MCF 10A (cell line): Measurements from ENCODE around the gene QSOX1. TPM values are rescaled to one million over a fixed set of nuclear protein-coding genes. Genes with fewer than 3 reads are reported as not detected.

ENCODE experiments used
- BruUV-seq: library from RNA; stranded (reverse); fragments of 400-500 nt; replicated peaks from 2 replicates; lab custom pipeline; 2021; lab: Mats Ljungman, UMichigan
- CTCF ChIA-PET: fragments of 300-600 bp; sonication (Branson Sonifier 250); formaldehyde crosslinking; extraction: SDS; loops from one replicate; lab custom pipeline; 2021; ENCODE audit warnings: antibody characterized with exemption, inconsistent platforms; lab: Yijun Ruan, JAX
- POLR2A ChIA-PET: fragments of 300-600, 350-650 bp; sonication (Branson Sonifier 250); formaldehyde crosslinking; extraction: SDS; loops from one replicate; lab custom pipeline; 2020; ENCODE audit warnings: antibody characterized with exemption, inconsistent platforms; lab: Yijun Ruan, JAX
- DNase-seq: peaks from one replicate; pipeline ENCODE4 v3.0.0-alpha.2; 2018; ENCODE audit not compliant: unreplicated experiment
- H3K27ac Mint-ChIP-seq: one replicate; pipeline ENCODE4 v1.8.0; 2022; ENCODE audit warnings: mild to moderate bottlenecking, low read depth, mixed read lengths; ENCODE audit not compliant: unreplicated experiment
- H3K27me3 Mint-ChIP-seq: one replicate; pipeline ENCODE4 v1.8.0; 2022; ENCODE audit warnings: mixed read lengths; ENCODE audit not compliant: insufficient read depth, unreplicated experiment
- H3K36me3 Mint-ChIP-seq: one replicate; pipeline ENCODE4 v1.8.0; 2022; ENCODE audit warnings: mild to moderate bottlenecking, moderate library complexity, mixed read lengths; ENCODE audit not compliant: insufficient read depth, unreplicated experiment
- H3K4me1 Mint-ChIP-seq: one replicate; pipeline ENCODE4 v1.8.0; 2022; ENCODE audit warnings: mixed read lengths; ENCODE audit not compliant: insufficient read depth, unreplicated experiment
- H3K4me3 Mint-ChIP-seq: one replicate; pipeline ENCODE4 v1.8.0; 2022; ENCODE audit warnings: mild to moderate bottlenecking, moderate library complexity, mixed read lengths; ENCODE audit not compliant: unreplicated experiment
- H3K9me3 Mint-ChIP-seq: one replicate; pipeline ENCODE4 v1.8.0; 2022; ENCODE audit warnings: mixed read lengths; ENCODE audit not compliant: unreplicated experiment
- intact Hi-C: fragments of 100-400 bp; cut with micrococcal nuclease; formaldehyde crosslinking; loops from 2 replicates; pipeline ENCODE4 v1.14.1; 2022
- total RNA-seq: library from RNA; stranded (reverse); gene quantifications from 2 replicates; pipeline ENCODE4 v1.2.3, GENCODE V29; 2022
- TF ChIP-seq, protein P1 (sequence below): fragments of 200-600 bp; IDR thresholded peaks from one replicate; pipeline ENCODE4 v1.8.0; 2022; ENCODE audit warnings: antibody characterized with exemption, mild to moderate bottlenecking; ENCODE audit not compliant: unreplicated experiment

The QSOX1 gene
- total RNA-seq, 1 experiment from 2014 or later = 309 TPM

DNA sequence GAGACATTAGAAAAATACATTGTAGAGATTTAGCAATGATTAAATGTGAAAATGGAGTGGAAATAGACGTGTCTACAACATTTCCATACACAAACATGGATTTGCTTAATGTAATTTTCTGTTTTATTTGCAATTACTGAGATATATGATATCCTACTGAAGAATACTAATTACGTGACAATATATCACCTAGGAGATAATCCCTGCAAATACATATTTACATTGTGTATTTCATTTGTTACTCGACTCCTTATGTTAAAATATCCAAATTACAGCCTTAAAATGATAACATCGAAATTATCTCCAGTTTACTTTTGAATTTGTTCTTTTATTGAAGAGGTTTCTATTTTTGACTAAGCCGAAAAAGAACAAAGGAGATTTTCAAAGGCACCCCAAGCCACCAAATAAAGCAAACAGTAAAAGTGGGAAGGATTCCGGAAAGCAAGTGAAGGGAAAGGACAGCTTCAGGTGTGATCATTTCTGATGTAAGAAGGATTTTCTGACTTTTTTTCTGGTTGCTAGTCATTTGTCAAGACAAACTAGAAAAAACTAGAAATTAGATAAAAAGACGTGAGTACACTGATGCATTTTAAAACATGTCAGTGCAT lies 83.3 kb downstream of the QSOX1 start:
- H3K36me3 Mint-ChIP-seq = no peaks in the 10 kb centered on the region
- peaks cover 100% of the 10 kb centered on the region for H3K27me3 Mint-ChIP-seq
- no peaks in the 10 kb centered on the region for H3K9me3 Mint-ChIP-seq
- no peaks in the 10 kb centered on the region for H3K4me1 Mint-ChIP-seq
- TF ChIP-seq, protein P1, sequence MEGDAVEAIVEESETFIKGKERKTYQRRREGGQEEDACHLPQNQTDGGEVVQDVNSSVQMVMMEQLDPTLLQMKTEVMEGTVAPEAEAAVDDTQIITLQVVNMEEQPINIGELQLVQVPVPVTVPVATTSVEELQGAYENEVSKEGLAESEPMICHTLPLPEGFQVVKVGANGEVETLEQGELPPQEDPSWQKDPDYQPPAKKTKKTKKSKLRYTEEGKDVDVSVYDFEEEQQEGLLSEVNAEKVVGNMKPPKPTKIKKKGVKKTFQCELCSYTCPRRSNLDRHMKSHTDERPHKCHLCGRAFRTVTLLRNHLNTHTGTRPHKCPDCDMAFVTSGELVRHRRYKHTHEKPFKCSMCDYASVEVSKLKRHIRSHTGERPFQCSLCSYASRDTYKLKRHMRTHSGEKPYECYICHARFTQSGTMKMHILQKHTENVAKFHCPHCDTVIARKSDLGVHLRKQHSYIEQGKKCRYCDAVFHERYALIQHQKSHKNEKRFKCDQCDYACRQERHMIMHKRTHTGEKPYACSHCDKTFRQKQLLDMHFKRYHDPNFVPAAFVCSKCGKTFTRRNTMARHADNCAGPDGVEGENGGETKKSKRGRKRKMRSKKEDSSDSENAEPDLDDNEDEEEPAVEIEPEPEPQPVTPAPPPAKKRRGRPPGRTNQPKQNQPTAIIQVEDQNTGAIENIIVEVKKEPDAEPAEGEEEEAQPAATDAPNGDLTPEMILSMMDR = no peak
- no peak overlapping the region for H3K27ac Mint-ChIP-seq
- no peak overlapping the region for H3K4me3 Mint-ChIP-seq
- no peak for DNase-seq
- intact Hi-C loops = loop anchor here (5.0 kb wide), 1 partner anchor 51 kb away; no protein-coding TSS in a partner anchor
- no TSS peak for BruUV-seq
- ChIA-PET POLR2A (interaction anchor here (0.7 kb wide), 1 partner anchor 24 kb away, joined by 3 read pairs; no protein-coding TSS in a partner anchor), CTCF (interaction anchor here (1.0 kb wide), 1 partner anchor 32 kb away, joined by 4 read pairs; no protein-coding TSS in a partner anchor)

DNA sequence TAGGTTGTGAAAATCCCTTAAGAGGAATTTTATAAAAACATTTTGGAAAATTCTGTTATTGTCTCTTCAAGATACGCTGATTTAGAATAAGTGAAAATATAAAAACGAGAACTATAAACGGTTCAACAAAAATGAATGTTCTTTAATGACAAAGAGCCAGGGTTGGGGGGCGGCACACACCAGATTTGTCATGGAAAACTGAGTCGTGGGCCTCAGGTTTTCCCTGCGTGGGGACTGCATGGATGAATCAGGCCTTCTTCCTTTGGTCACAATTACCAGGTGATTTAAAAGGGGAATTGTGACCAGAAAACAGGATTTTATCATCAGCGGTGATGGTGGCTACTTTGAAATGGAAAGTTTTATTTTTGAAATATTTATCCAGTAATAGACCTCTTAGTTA lies 84.0 kb downstream of the QSOX1 start:
- no peak overlapping the region for H3K27ac Mint-ChIP-seq
- DNase-seq = no peak
- no peaks in the 10 kb centered on the region for H3K4me1 Mint-ChIP-seq
- CTCF ChIA-PET = interaction anchor here (2.4 kb wide), 1 partner anchor 15 kb away, joined by 11 read pairs; no protein-coding TSS in a partner anchor
- intact Hi-C loops = loop anchor here (5.0 kb wide), 1 partner anchor 51 kb away; no protein-coding TSS in a partner anchor
- peaks cover 98% of the 10 kb centered on the region for H3K27me3 Mint-ChIP-seq
- no peak overlapping the region for H3K4me3 Mint-ChIP-seq
- no peaks in the 10 kb centered on the region for H3K9me3 Mint-ChIP-seq
- no TSS peak for BruUV-seq
- H3K36me3 Mint-ChIP-seq = no peaks in the 10 kb centered on the region
- POLR2A ChIA-PET = interaction anchor here (0.7 to 1.0 kb wide), 2 partner anchors 23 to 40 kb away, joined by 3 read pairs; no protein-coding TSS in a partner anchor
- TF ChIP-seq, protein P1 = no peak

DNA sequence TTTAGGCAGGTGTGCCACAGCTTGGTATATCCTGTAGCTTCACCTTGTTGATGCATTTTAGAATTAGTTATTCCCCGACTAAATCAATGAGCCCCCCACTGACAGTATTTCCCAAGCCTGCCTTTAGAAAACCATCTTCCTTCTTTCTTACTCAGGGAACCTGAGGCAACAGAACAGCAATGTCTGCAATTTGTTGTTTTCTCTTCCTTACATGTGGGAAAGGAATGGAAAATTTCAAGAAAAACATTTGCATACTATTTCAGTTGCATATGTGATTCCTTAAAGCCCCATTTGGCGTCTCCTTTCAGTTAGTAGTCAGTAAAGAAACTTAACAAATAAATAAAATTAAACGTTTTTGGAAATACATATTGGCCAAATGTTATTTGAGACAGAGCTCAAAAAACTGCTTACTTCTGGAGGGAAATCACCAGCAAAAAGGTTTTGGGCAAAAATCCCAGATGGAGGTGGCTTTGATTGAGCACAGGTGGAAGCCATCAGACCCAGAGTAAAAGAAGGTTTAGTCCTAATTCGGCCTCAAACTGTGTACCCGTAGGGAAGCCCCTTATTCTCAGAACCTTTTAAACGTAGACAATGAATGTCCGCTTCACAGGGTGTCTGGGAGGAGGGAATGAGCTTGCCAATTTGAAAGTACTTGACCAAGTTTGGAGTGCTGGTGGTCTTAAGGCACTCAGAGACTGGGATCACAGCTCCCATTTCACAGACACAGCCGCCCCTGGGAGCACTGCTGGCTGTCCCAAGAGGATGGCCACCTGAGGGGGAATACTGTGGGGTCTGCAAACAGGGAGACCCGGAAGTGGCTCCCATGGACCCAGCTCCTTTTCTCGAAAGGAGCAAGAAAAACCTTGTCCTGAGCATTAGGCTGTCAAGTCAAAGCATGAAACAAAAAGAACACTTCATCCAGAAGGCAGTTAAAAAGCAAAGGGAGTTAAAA lies 84.8 kb downstream of the QSOX1 start:
- ChIA-PET CTCF (interaction anchor here (0.8 to 2.4 kb wide), 7 partner anchors 10 to 424 kb away, joined by 3 to 11 read pairs (median 3); no protein-coding TSS in a partner anchor), POLR2A (interaction anchor here (1.0 kb wide), 1 partner anchor 39 kb away, joined by 3 read pairs; no protein-coding TSS in a partner anchor)
- DNase-seq = no peak
- intact Hi-C loops = loop anchor here (5.0 kb wide), 1 partner anchor 52 kb away; no protein-coding TSS in a partner anchor
- peaks cover 91% of the 10 kb centered on the region for H3K27me3 Mint-ChIP-seq
- no peak overlapping the region for H3K27ac Mint-ChIP-seq
- H3K4me1 Mint-ChIP-seq = no peaks in the 10 kb centered on the region
- no peaks in the 10 kb centered on the region for H3K36me3 Mint-ChIP-seq
- BruUV-seq = no TSS peak
- no peaks in the 10 kb centered on the region for H3K9me3 Mint-ChIP-seq
- H3K4me3 Mint-ChIP-seq = no peak overlapping the region
- TF ChIP-seq, protein P1 = no peak
